ENCODE data around the gene KIF5C. TPM values are rescaled to one million over a fixed set of nuclear protein-coding genes. Genes with fewer than 3 reads are reported as not detected.

KIF5C gene
- polyA plus RNA-seq, 1 donor (not counting 4 experiments of a cell fraction or from before 2014, with no cell fraction given): 0.03 TPM

DNA sequence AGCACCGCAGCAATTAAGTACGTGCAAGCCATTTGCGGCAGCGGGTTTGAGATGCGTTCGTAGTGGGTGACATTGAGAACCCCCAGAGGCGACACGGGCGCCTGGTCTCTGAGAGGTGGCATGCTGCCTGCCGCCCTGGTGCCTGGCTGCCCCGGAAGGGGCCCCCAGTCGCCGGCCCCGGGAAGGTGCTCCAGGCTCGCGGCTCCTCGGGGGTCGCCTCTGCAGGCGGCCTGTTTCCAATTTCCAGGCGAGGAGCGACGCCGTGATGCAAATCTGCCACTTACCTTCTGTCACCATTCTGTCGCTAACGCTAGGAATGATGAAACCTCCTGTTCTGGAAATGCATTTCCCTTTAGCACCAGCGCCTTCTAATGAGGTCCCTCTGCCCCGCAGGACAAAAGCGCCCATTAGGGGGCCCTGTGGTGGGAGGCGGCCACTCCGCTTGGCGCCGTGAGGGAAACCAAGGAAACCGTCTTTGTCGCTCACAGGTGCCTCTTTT lies 13.0 kb downstream of the KIF5C start:
- TF ChIP-seq CTCF (optimal IDR thresholded peaks at IDR 0.05 in 1 of 3, IDR thresholded peaks at IDR 0.05 in 1 of 3, conservative IDR thresholded peaks at IDR 0.05 in 1 of 3; ENCODE audit: extremely low read depth in 1 of 3, insufficient read depth in 2 of 3, low read length in 3 of 3) (no peak), EZH2 (IDR thresholded peaks at IDR 0.05; ENCODE audit: low read length) (peak; percentile 76)
- H4K20me1 ChIP-seq (ENCODE audit: control insufficient read depth, extremely low read depth, insufficient read depth, low read length): no peaks in the 10 kb centered on the region
- H3K9ac ChIP-seq (ENCODE audit: control insufficient read depth, extremely low read depth, insufficient read depth, low read length): no peak overlapping the region
- no peak overlapping the region for H3K4me2 ChIP-seq (ENCODE audit: control insufficient read depth, extremely low read depth, insufficient read depth, low read depth, low read length)
- H3K4me3 ChIP-seq (ENCODE audit: control insufficient read depth in 2 of 3, extremely low read depth in 1 of 3, insufficient read depth in 2 of 3, low read depth in 1 of 3, low read length in 3 of 3): no peak overlapping the region
- no peak for FAIRE-seq
- H3K27ac ChIP-seq (ENCODE audit: control insufficient read depth, insufficient read depth, low read length): no peak overlapping the region
- H2AFZ ChIP-seq (ENCODE audit: control insufficient read depth, low read length): no peak overlapping the region
- H3K9me1 ChIP-seq (ENCODE audit: control insufficient read depth, extremely low read depth, insufficient read depth, low read length): no peaks in the 10 kb centered on the region
- H3K36me3 ChIP-seq (ENCODE audit: control insufficient read depth in 2 of 2, extremely low read depth in 1 of 2, insufficient read depth in 2 of 2, low read length in 2 of 2): no peaks in the 10 kb centered on the region
- peaks cover 51% of the 10 kb centered on the region for H3K27me3 ChIP-seq (ENCODE audit: control insufficient read depth, extremely low read depth, insufficient read depth, low read length)
- no peaks in the 10 kb centered on the region for H3K4me1 ChIP-seq (ENCODE audit: control insufficient read depth, extremely low read depth, insufficient read depth, low read length)
- no peaks in the 10 kb centered on the region for H3K79me2 ChIP-seq (ENCODE audit: control insufficient read depth, insufficient read depth, low read length)
- dilution Hi-C loops (cut with MboI; ENCODE audit: extremely low pct_ligation_motif_present, low sequenced_read_pairs): no loop called here
- no peak for DNase-seq (ENCODE audit: low read depth, low spot score)
- H3K9me3 ChIP-seq (ENCODE audit: control insufficient read depth, low read depth, low read length): no peaks in the 10 kb centered on the region

DNA sequence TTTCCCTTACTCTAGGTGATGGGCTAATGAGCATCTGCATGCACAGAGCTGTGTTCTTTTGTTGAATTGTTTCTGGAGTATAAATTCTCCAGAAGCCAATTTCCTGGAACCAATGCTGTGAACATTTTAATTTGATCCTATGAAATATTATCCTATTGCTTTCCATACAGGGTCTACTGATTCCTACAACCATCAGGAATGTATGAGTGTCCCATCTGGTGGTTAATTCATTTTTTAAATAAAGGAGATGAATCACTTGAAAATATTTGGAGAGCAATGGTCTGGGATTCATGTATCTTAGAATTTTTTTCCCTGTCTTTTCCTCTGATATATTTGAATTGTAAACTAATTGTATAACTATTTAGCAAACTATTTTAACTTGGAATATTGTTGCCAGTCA lies 14.0 kb downstream of the KIF5C start:
- H2AFZ ChIP-seq (ENCODE audit: control insufficient read depth, low read length): no peak overlapping the region
- H3K4me3 ChIP-seq (ENCODE audit: control insufficient read depth in 2 of 3, extremely low read depth in 1 of 3, insufficient read depth in 2 of 3, low read depth in 1 of 3, low read length in 3 of 3): no peak overlapping the region
- no peaks in the 10 kb centered on the region for H3K4me1 ChIP-seq (ENCODE audit: control insufficient read depth, extremely low read depth, insufficient read depth, low read length)
- H3K9me1 ChIP-seq (ENCODE audit: control insufficient read depth, extremely low read depth, insufficient read depth, low read length): no peaks in the 10 kb centered on the region
- peaks cover 54% of the 10 kb centered on the region for H3K27me3 ChIP-seq (ENCODE audit: control insufficient read depth, extremely low read depth, insufficient read depth, low read length)
- no peaks in the 10 kb centered on the region for H3K79me2 ChIP-seq (ENCODE audit: control insufficient read depth, insufficient read depth, low read length)
- DNase-seq (ENCODE audit: low read depth, low spot score): no peak
- no peak for FAIRE-seq
- H4K20me1 ChIP-seq (ENCODE audit: control insufficient read depth, extremely low read depth, insufficient read depth, low read length): no peaks in the 10 kb centered on the region
- dilution Hi-C loops (cut with MboI; ENCODE audit: extremely low pct_ligation_motif_present, low sequenced_read_pairs): no loop called here
- H3K9me3 ChIP-seq (ENCODE audit: control insufficient read depth, low read depth, low read length): no peaks in the 10 kb centered on the region
- no peak overlapping the region for H3K4me2 ChIP-seq (ENCODE audit: control insufficient read depth, extremely low read depth, insufficient read depth, low read depth, low read length)
- no peak for TF ChIP-seq CTCF (optimal IDR thresholded peaks at IDR 0.05 in 1 of 3, IDR thresholded peaks at IDR 0.05 in 1 of 3, conservative IDR thresholded peaks at IDR 0.05 in 1 of 3; ENCODE audit: extremely low read depth in 1 of 3, insufficient read depth in 2 of 3, low read length in 3 of 3)
- no peak for TF ChIP-seq EZH2 (IDR thresholded peaks at IDR 0.05; ENCODE audit: low read length)
- H3K36me3 ChIP-seq (ENCODE audit: control insufficient read depth in 2 of 2, extremely low read depth in 1 of 2, insufficient read depth in 2 of 2, low read length in 2 of 2): no peaks in the 10 kb centered on the region
- no peak overlapping the region for H3K27ac ChIP-seq (ENCODE audit: control insufficient read depth, insufficient read depth, low read length)
- H3K9ac ChIP-seq (ENCODE audit: control insufficient read depth, extremely low read depth, insufficient read depth, low read length): no peak overlapping the region
